ENCODE measurements around the gene ANKRD62. TPM values are rescaled to one million over a fixed set of nuclear protein-coding genes. Genes with fewer than 3 reads are reported as not detected.

Gene ANKRD62
- total RNA-seq, 4 donors from 2014 or later: 0.13 TPM; not detected in 3

Small RNA genes lying within 50 kb of the gene (small RNA-seq; reads per million reads assigned to genes)
- not detected for gene RNU6-324P

Other genes with a start within 250 kb of the ANKRD62 start
- 10 to 100 TPM; 75.4 to 99.5 (median 85.9) TPM for gene CHMP1B, start 242.4 kb upstream of the ANKRD62 start, total RNA-seq
- 100 to 1,000 TPM in 1 of 4 donors, 10 to 100 TPM in 3; 50.0 to 111 (median 76.7) TPM for gene MPPE1, start 185.5 kb upstream of the ANKRD62 start, total RNA-seq
- gene IMPA2, start 112.3 kb upstream of the ANKRD62 start, total RNA-seq: 10 to 100 TPM; 42.5 to 75.8 (median 54.3) TPM
- gene CIDEA, start 160.5 kb downstream of the ANKRD62 start, total RNA-seq: under 1 TPM in 1 of 4 donors, not detected in 3; 0.67 TPM
- 100 to 1,000 TPM in 3 of 4 donors, 10 to 100 TPM in 1; 91.9 to 157 (median 124) TPM for gene TUBB6, start 214.4 kb downstream of the ANKRD62 start, total RNA-seq